Activated CD8-positive, alpha-beta memory T cell treated with anti-CD3 and anti-CD28 coated beads, Interleukin-2, amount 50 U/mL, for 4 hours (primary cell): ENCODE data around the gene IL22RA2.
"Not testable (repeated sequence)": the region's sequence is repeated elsewhere in the genome, so short reads cannot be mapped to it uniquely, and the experiment has no call there.

ENCODE experiments used
- DNase-seq: peaks from one replicate; pipeline ENCODE4 v3.0.0-alpha.2; 2020

The IL22RA2 gene

DNA sequence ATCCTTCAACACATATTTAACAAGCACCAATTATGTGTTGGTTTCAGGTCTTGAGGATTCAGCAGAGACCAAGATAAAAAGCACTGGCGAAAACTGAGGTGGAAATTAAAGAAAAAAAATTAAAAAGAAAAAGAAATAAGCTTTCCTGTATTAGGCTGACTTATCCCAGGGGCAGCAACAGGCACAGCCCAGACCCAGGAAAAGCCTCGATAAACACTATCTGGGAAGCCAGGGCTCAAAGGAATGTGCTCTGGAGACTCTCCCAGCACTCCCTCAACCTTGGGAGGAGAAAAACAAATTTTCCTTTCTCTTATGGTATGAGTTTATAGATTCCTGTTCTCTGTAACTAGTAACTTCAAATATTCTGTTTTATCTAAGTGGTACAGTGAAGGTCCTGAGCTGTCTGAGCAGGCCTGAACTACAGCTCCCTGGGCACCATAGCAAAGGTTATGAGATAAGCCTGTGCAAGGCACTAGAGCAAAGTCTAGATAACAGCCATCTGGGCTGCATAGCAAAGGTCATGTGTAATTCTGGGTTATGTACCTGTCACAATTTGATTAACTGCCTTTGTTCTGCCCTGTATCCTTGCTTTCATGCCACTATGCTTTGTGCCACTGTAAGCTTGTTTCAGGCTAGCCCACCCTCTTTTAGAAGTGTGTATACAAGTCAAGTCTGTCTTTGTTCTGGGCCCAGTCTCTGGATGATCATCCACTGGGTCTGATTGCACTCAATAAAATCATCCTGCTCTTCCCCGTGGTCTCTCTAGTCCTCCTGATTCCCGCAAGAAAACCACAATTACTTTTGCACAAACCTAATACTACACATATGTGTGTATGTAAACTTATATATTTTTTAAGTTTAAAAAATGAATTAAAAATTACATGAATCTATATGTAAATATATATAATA lies 54.0 kb downstream of the IL22RA2 start:
- DNase-seq, result no peak

DNA sequence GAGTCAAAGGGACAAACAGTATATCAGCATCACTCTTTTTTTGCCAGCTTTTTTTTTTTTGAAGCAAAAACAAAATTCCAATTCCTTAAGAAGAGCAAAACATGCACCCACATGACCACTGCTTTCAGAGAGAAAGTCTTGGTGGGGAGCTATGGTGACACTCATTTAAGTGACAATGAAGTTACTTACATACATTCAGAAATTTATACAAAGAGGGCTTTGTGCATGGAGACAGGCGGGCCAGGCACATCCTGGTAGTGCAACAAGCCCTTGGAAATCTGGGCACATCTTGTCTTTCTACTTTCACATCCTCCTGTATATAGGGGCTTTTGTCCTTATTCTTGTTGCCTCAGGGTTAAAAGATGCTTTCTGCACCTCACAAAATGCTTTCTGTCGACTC lies 55.9 kb downstream of the IL22RA2 start:
- DNase-seq, result no peak

DNA sequence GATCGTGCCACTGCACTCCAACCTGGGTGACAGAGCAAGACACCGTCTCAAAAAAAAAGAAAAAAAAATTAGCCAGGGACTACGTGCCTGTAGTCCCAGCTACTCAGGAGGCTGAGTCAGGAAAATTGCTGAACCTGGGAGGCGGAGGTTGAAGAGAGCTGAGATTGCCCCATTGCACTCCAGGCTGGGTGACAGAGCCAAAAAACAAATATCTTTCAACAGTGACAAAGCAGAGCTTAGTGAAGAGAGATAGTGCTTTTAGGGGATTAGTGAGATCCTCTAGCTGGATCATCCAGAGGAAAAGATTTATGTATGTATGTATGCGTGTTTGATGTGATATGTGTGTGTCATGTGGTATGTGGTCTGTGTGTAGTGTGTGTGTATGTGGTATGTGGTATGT lies 56.6 kb downstream of the IL22RA2 start:
- DNase-seq, result no peak

DNA sequence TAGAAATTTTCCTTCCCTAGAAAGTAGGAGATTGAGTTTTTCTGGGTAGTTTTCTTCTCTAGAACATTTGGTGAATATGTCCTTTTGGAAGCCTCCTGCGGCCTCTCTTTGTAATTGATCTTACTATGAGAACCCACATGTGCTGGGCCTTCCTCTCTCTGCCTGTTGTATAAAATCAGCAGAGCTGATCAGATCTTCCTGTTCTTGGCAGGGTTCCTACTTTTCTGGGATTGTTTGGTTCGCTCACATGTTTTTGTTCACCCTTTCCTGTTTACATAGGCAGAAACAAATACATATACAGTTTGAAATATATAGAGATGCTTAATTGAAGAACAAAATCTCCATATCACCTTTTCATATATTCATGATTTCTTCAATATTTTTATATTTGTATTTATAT lies 57.8 kb downstream of the IL22RA2 start:
- DNase-seq, result no peak

DNA sequence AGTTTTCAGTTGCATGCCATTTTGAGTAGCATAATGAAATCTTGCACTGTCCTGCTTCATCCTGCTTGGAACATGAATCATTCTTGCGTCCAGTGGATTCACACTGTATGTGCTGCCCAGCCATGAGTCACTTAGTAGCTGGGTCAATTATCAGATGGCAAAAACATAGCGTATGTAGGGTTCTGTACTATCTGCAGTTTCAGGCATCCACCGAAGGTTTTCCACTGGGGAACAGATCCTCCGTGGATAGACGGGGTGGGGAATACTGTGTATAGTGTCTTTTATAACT lies 61.4 kb downstream of the IL22RA2 start:
- DNase-seq, result no peak

DNA sequence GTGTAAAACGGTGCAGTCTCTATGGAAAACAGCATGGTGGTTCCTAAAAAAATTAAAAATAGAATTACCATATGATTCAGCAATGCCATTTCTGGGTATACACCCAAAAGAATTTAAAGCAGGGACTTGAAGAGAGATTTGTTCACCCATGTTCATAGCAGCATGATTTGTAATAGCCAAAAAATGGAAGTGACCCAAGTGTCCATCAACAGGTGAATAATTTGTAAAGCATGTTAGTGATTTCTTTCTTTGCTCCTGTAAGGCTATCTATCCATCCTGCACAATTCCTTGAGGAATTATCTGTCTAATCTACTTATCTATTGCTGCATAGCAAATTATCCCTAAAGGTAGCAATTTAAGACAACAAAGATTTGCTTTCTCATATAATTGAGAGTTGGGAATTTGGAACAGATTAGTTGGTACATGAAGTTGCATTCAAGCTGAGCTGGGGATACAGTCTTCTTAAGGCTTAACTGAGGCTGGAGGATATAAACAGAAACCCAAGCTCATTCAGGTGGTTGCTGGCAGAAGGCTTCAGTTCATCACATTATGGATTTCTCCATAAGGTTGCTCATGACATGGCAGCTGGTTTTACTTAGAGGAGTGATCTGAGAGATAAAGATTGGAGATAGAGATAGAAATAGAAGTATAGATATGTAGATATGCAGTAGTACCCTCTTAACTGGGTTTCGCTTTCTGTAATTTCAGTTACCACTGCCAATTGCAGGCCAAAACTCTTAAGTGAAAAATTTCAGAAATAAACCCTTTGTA lies 62.0 kb downstream of the IL22RA2 start:
- no peak for DNase-seq

DNA sequence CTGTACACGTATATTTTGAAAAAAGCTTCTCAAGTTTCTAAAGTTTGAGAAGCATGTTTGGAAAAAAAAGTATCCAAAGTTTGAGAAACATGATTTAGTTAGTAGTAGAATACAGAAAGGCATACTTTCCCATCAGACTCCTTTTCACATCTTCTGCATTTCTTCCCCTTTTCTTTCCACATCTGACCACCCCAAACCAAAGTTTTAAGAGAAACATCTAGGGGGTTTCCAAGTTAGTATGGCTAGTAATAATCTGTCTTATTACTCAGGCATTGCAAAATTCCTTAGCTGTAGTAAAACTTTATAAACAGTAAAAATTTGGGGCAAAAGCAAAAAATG lies 65.7 kb downstream of the IL22RA2 start:
- no peak for DNase-seq

DNA sequence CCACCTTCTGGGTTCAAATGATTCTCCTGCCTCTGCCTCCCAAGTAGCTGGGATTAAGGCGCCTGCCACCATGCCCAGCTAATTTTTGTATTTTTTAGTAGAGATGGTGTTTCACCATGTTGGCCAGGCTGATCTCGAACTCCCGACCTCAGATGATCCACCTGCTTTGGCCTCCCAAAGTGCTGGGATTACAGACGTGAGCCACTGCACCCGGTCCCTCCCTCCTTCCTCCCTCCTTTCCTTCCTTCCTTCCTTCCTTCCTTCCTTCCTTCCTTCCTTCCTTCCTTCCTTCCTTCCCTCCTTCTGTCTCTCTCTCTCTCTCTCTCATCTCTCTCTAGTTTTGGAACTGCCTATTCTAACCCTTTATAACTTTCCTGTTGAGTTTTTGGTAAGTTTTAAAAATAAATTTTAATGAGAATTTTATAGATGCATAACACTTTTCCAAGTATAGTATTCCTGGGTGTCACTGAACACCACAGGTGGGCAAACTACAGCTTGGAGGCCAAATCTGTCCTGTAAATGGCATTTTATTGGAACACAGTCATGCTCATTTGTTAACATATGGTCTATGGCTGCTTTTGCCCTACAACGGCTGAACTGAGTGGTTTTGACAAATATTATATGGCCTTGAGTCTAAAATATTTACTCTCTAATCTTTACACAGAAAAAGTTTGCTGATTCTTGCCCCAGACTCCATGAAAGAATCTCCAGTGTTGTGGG lies 66.2 kb downstream of the IL22RA2 start:
- not testable (repeated sequence) for DNase-seq

DNA sequence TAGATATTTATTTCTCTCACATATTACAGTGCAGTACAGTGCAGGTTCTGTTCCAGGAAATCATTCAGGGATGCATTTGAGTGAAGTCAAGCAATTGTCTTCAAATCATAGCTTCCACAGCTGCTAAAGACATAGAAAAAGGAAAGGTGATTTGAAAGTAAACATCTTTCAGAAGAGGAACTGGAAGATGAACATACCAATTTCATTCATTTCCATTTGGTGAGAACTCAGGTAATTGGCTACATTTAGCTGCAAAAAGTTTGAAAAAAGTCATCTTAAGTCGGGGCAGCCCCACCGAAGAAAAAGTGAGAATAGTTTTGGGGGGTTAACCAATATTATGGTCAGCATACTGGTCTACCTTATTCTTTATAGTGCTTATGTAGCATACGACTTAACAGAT lies 67.3 kb downstream of the IL22RA2 start:
- DNase-seq, result no peak

DNA sequence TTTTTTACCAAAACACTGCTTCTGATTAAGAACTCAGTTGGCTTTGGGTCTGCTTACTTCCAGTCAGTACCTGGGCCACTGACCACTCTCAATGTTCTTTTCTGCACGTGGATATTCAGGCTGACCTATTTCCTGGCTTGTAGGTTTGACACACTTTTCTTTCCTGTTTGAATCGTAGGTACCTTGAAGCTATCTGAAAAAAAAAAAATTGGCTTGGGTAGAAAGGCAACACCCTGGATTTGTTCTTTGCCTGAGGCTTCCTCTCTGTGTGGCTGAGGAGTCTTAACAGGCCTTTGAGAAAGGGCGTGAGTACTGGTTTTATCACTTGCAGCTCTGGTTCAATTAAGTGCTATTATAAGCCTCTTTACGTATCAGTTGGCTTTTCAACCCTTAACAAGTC lies 68.1 kb downstream of the IL22RA2 start:
- DNase-seq, result no peak

DNA sequence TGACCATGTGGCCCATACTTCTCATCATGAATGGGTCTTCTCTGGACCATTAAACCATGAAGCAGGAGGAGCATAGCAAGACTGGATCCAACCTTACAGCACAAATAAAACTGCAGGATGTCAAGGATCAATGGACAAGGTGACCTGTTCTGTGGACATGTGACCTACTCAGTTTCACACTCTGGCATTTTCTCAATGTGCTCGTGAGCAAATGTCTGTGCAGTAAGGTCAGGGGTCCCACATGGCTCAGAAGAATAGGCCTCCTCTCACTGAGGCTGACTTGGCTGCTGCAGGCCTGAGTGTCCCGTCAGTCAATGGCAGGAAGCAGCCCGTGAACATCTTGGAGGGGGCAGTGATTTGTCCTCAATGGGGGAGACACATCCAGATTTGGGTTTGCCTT lies 68.5 kb downstream of the IL22RA2 start:
- DNase-seq, result no peak

DNA sequence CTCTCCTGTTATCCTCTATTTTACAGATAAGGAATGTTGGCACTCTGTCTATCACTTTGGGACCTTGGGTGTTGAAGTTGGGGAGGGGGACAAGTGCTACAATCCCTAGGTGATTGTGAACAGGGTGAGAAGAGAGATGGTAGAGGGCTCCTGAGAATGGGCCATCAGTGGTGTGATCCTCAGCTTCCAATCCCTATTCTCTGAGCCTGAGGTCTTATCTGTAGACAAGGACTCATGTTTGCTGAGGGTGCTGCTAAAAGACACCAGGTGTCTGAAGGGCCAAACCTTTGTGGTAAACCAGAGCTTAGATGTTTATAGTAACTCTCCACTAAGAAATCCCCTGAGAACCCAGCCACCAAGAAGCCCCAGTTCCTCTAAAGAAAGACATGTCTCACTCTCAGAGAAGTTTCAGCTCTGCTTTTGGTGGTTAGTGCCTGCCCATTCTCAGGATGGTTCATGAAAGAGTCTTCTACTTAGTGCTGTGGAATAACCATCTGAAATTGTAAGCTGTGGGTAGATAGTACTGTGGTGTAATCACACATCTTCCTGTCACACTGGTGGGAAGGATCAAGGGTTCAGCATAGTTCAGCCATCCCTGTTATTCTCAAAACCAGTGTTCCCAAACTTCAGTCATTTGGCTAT lies 70.5 kb downstream of the IL22RA2 start:
- no peak for DNase-seq

DNA sequence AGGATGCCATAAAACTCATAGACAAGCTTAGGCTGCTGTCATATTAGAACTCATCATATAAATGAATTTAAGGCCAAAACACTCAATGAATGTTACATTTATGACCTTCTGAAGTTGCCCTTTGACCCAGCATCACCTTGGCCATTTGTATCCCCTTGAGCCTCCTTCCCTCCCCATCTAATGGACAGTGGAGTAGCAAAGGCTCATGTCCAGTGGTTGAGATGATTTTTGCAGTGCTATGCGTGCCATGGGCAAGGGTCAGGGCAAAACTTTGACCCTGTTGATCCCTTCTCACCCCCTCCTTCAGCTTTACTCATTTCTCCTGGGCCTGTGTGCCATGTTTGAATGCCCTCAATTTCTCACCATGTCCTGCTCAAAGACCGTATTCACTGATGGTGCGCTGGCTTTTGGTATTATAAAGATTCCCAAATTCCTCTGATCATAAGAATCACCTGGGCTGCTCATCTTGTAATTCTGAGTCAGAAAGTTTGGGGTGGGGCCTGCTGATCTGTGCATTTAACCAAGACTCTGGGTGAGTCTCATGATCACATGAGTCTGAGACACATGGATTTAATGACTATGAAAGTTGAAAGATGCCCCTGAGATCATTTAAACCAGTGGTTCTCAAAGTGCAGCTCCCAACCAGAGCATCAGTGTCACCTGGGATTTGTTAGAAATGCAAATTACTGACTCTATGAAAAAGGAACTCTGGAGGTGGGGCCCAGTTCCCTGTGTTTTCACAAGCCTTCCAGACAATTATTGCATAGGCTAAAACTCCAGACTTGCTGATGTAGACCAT lies 71.2 kb downstream of the IL22RA2 start:
- no peak for DNase-seq

DNA sequence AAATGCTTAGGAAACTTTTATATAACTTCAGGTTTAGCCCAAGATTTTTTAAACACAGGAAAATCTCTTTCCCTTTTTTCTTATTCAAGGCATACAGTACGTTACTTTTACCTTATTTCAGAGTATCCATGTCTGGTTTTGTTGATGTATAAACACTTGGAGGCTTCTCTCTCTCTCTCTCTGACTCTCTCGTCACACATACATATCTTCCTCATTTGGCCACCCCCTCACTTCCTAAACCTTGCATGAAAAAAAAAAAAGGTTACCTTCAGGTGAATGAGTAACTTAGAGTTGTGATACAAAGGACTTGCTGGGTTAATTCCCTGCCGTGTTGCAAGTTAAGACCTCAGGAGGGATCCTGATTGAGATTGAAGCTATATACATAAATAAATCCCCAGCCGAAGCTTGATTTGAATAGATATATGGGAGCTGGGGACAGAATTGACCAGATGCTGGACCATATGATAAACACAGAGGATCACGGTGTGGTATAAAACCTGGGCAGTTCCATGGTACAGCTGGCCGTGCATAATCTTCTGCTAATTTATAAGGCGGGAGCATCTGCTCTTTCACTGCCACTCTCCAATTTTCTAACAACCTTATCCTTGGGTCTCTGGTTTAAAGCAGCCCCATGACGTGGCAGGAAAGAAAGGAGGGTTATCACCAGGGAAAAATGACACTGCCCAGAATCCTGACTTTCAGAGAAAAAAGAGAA lies 73.6 kb downstream of the IL22RA2 start:
- DNase-seq, result no peak

DNA sequence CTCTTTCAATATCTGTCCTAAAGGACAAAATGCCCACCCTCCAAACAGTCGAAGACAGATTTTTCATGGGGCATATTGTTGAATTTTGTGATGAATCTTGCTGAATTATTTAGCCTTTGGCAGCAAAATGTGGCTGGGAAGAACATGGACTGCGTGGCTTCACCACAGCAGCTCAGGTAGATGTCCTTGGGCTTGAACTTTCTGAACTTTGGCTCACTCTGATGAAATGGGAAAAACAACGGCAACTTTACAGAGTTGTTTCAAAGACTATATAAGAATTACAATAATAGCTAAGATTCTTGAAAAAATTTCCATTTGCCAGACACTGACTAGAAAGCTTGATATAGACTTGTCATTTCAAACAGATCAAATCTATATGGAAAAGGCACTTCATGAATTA lies 75.9 kb downstream of the IL22RA2 start:
- DNase-seq, result no peak

DNA sequence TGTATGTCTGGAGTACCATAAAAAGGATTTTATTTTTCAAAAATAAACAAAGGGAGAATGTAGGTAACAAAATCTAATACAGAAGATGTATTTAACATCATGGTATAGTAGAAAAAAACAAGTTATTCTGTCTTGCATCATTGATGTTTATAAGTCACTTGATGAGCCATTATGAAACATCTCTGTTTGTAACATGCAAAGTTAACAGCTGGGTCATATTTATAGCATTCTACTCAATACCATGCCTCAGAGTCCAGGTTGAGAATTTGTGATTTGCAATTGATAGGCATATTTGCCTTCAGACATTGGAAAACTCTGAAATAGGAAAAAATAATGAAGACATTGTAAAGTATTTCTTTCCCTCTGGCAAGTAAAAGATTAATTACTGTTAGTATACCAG lies 76.4 kb downstream of the IL22RA2 start:
- DNase-seq, result no peak

DNA sequence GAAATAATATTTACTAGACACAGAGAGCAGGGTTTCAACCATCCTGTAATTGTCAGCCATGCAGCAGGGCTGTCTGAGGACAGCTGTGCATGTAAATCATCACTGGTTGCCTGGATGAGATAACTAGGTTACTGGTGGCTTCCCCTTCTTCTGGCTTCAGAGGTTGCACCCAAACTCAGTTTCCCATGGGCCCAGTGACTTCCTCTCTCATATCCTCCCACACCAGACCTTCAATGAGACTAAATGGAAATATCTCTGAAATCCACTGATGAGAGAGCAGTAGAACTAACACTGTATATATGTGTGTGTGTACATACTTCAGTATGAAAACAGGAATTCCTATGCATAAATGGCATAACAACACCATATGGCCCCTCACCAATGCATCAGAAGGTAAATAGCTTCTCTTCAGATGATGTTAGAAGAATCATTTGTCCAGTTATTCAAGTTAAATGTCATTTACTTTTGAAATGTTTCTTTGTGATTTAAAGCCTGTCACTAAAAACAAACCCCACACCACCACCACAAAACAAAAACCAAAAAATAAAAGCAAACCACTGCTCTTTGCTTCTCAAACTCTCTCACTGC lies 77.7 kb downstream of the IL22RA2 start:
- DNase-seq, result no peak

DNA sequence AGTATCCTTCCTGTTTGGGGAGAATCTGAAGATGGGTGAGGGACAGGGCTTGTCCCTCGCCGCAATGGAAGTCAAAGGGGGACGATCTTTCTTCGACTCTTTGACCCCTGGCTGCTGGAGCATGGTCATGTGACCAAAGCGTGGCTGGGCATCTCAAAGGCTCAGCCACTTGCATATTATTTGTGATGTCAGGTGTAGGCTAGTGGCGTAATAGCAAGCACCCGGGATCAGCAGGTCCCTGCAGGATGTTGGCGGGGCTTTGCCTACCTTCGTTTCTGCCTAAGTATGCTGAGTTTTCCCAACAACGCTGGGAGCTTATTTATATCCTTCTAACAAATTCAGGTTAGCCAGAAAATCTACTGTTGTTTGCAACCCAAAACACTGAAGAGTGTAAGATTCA lies 78.4 kb downstream of the IL22RA2 start:
- no peak for DNase-seq

DNA sequence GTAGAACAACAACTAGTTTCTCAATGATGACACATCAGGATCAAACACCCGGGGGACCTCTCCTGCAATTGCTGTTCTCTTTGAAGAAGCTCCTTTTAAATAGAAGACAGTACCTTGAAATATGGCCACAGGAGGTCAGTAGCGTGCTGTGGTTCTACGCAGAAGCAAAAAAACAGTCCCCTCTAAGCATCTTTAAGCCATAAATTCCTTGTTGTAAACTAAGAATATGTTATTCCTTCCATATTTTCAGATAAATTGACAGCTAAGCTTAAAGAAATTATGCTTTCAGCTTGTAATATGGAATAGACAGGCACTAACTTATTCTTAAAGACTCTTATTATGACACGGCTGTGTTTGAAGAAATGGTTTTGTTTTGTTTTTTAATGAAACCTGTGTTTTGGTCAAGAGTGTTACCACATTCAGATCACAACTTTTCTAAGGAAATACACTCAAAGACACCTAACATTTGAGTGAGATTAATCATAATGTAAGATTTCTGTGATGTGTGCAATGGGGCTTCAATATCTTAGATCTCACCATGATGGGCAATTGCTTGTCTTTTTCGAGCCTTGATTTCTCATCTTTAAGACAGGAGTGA lies 78.9 kb downstream of the IL22RA2 start:
- peak; percentile 51 for DNase-seq
